ENCODE results near the gene MDFIC2.
"Not testable (repeated sequence)": the region's sequence is repeated elsewhere in the genome, so short reads cannot be mapped to it uniquely, and the experiment has no call there.

Gene MDFIC2

GRCh38 chr3:70250492-70250891 lies 61.9 kb downstream of the MDFIC2 start:
- DNase-seq = no peak

GRCh38 chr3:70249509-70250160 lies 62.8 kb downstream of the MDFIC2 start:
- DNase-seq = no peak

GRCh38 chr3:70248856-70249255 lies 63.6 kb downstream of the MDFIC2 start:
- no peak for DNase-seq

GRCh38 chr3:70247955-70248354 lies 64.5 kb downstream of the MDFIC2 start:
- no peak for DNase-seq

- DNase-seq = no peak
Measured at GRCh38 chr3:70245746-70246525, 66.5 kb downstream of the MDFIC2 start.

GRCh38 chr3:70244422-70244821 lies 68.0 kb downstream of the MDFIC2 start:
- no peak for DNase-seq

GRCh38 chr3:70242297-70242882 lies 70.0 kb downstream of the MDFIC2 start:
- no peak for DNase-seq

GRCh38 chr3:70233812-70234211 lies 78.6 kb downstream of the MDFIC2 start:
- no peak for DNase-seq

- no peak for DNase-seq
Measured at GRCh38 chr3:70233112-70233511, 79.3 kb downstream of the MDFIC2 start.

GRCh38 chr3:70231266-70231701 lies 81.2 kb downstream of the MDFIC2 start:
- no peak for DNase-seq

- DNase-seq = no peak
Measured at GRCh38 chr3:70227437-70227836, 85.0 kb downstream of the MDFIC2 start.

GRCh38 chr3:70225146-70225545 lies 87.3 kb downstream of the MDFIC2 start:
- no peak for DNase-seq

- DNase-seq = no peak
Measured at GRCh38 chr3:70224337-70224736, 88.1 kb downstream of the MDFIC2 start.

GRCh38 chr3:70218471-70218870 lies 94.0 kb downstream of the MDFIC2 start:
- no peak for DNase-seq

GRCh38 chr3:70211274-70211673 lies 101.2 kb downstream of the MDFIC2 start:
- DNase-seq = not testable (repeated sequence)

- no peak for DNase-seq
Measured at GRCh38 chr3:70201975-70202374, 110.5 kb downstream of the MDFIC2 start.

- DNase-seq = no peak
Measured at GRCh38 chr3:70189884-70190473, 122.5 kb downstream of the MDFIC2 start.

- DNase-seq = no peak
Measured at GRCh38 chr3:70186221-70186620, 126.2 kb downstream of the MDFIC2 start.

- no peak for DNase-seq
Measured at GRCh38 chr3:70185661-70186060, 126.8 kb downstream of the MDFIC2 start.

GRCh38 chr3:70183781-70184504 lies 128.5 kb downstream of the MDFIC2 start:
- no peak for DNase-seq

- no peak for DNase-seq
Measured at GRCh38 chr3:70182166-70182565, 130.3 kb downstream of the MDFIC2 start.

GRCh38 chr3:70180664-70181063 lies 131.8 kb downstream of the MDFIC2 start:
- DNase-seq = no peak

- DNase-seq = no peak
Measured at GRCh38 chr3:70179111-70179510, 133.3 kb downstream of the MDFIC2 start.

Data from GF-D8 (cell line).